GM11168 (cell line): ENCODE data around the gene MRPL28.

Experiments used
- in situ Hi-C: fragments of 300-500 bp; cut with MboI; formaldehyde crosslinking; loops from one replicate; pipeline ENCODE4 v1.12.0; 2022; ENCODE audit warnings: low sequenced_read_pairs; ENCODE audit not compliant: unreplicated experiment

The MRPL28 gene

DNA sequence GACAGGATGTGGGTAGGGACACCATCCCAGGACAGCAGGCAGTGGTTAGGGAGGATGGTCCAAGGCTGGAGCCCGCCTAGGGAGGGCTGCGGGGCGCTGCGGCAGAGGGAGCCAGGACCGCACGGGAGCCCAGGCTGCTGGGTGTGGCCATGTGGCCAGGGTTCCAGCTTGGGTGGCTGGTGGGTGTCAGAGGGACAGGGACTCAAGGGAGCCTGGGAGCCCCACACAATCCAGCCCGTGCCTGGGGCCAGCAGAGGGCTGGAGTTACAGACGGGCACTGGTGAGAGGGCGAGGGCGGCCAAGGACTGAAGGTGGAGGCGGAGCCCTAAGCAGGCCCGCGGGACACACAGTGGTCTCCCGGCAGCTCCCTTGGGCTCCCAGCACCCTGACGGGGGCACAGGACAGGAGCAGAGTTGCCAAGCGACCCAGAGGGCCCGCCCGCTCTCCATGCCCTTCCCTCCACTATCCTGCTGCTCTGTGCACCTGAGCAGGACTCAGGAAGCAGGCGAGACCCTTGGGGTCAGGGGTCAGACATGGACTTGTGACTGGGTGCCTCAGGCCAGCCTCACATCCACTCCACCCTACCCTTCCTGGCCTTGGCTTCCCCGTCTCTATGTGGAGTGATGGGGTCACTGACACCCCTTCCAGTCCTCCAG lies 7.1 kb downstream of the MRPL28 start:
- in situ Hi-C loops = loop anchor here (10.0 kb wide), 1 partner anchor 138 kb away; the partner anchor contains the start of gene LUC7L

GRCh38 chr16:362702-362999 lies 7.7 kb downstream of the MRPL28 start:
- in situ Hi-C loops = loop anchor here (10.0 kb wide), 1 partner anchor 138 kb away; the partner anchor contains the start of gene LUC7L

GRCh38 chr16:361872-362701 lies 8.3 kb downstream of the MRPL28 start:
- in situ Hi-C loops = loop anchor here (10.0 kb wide), 1 partner anchor 137 kb away; the partner anchor contains the start of gene LUC7L

- in situ Hi-C loops = loop anchor here (10.0 kb wide), 1 partner anchor 137 kb away; the partner anchor contains the start of gene LUC7L
Observed at GRCh38 chr16:361341-361871, 8.9 kb downstream of the MRPL28 start.

DNA sequence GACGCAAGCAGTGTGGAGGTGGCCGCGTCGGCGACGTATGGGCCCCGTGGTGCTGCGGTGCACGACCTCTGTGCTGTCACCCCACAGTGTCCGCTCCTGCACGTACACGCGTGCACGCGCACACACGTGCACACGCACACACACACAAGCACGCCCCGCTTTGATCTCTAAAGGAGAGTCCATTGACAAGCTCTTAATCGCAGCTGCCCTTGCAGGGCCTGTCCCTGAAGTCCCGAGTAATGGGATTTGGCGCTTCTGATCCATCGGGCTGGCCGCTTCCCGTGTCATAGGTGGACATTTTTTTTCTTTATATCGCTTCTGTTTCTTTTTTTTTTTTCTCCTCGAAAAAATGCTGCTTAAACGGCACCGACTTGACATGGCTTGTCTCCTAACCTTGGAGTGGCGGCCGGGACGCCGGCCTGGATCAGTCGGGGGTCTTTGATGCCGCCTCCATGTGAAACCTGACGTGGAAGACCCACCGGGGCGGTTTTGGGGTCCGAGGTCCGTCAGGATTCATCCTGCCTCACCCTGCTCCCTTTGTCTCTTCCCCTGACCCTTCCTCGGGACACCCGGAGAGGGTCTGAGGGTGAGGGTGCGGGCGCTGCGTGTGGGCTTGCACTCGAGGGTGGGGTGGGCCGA lies 9.5 kb downstream of the MRPL28 start:
- in situ Hi-C loops = loop anchor here (10.0 kb wide), 1 partner anchor 136 kb away; the partner anchor contains the start of gene LUC7L

DNA sequence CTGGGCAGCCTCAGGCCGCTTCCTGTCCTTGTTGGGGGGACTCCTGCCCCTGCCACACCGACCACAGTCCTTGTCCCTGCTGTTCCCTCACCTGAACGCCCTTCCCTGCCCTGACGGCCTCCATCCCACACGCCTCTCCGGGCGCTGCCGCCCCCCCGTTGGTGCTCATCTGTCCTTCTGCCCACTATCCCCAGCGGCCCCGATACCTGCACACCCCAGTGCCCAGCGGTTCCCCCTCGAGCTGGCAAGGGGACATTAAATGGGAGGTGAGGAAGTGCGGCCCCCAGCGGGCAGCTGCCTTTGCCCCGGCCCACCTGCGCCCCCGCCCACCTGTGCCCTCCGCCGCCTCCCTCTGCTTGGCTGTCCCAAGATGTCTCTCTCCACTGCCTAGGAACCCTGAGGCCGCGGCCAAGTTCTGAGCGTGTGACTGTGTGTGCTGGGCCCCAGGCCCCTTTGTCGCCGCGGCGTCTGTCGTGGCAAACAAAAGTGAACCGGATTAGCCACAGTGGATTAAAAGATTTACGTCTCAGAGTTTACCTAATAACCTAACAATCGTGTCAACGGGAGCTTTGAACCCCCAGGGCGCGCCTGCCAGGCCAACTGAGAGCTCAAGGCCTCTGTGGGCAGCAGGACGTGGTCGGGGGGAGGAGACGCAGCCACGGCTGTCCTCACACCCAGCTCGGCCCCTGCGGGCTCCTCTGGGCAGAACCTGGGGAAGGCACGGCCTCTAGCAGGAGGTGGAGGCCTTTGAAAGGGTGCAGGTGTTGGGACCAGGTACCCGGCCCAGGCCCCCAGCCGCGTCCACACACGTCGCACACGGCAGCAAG lies 10.3 kb downstream of the MRPL28 start:
- in situ Hi-C loops = loop anchor here (10.0 kb wide), 1 partner anchor 135 kb away; the partner anchor contains the start of gene LUC7L

DNA sequence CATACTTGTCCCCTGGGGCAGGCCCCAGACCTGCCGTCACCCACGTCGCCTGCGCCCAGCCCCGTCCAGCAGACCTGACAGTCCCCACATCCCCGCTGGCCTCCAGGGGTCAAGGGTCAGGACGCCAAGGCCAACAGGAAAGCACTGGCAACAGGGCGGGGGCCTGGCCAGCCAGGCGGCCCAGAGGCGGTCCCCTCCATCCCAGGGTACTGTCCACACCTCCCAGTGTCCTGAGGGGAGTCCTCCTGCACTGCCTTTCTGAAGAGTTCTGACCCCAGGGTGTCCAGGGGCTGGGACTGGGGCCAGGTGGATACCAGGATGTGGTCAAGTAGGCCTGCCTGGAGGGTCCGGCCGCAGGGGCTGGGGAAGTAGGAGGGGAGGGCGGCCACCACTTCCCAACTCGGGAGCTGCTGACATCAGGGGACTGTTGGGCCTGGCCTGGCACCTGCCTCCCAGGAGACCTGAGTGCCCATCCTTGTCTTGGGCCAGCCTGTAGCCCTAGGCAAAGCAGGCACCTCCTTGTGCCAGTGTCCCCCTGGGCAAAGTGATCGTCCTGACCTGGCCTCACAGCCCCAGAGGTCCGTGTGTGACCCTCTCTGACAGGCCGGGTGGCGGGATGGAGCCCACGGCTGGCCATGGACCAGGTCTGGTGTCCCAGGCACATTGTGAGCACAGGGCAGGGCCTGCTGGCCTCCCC lies 11.1 kb downstream of the MRPL28 start:
- in situ Hi-C loops = no loop called here

DNA sequence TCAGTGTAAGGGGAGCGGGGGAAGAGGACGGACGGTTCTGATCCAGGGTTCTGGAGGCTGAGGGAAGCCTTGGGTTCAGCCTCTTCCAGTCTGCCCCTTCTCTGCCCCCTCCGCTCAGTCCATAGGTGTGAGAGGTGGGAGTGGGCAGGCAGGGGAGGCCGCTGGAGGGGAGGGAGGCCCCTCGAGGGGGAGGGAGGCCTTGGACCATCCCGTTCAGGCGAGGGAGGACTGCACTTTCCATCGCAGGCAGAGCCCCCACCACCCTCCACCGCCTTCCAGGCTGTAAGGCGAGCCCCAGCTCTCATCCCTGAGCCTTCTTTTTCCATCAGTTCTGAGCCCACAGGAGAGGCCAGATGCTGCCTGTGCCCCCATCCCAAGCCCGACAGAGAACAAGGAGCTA lies 13.6 kb downstream of the MRPL28 start:
- in situ Hi-C loops = no loop called here

GRCh38 chr16:354971-355461 lies 15.3 kb downstream of the MRPL28 start:
- in situ Hi-C loops = no loop called here

- in situ Hi-C loops = no loop called here
Observed at GRCh38 chr16:354291-354881, 16.0 kb downstream of the MRPL28 start.

DNA sequence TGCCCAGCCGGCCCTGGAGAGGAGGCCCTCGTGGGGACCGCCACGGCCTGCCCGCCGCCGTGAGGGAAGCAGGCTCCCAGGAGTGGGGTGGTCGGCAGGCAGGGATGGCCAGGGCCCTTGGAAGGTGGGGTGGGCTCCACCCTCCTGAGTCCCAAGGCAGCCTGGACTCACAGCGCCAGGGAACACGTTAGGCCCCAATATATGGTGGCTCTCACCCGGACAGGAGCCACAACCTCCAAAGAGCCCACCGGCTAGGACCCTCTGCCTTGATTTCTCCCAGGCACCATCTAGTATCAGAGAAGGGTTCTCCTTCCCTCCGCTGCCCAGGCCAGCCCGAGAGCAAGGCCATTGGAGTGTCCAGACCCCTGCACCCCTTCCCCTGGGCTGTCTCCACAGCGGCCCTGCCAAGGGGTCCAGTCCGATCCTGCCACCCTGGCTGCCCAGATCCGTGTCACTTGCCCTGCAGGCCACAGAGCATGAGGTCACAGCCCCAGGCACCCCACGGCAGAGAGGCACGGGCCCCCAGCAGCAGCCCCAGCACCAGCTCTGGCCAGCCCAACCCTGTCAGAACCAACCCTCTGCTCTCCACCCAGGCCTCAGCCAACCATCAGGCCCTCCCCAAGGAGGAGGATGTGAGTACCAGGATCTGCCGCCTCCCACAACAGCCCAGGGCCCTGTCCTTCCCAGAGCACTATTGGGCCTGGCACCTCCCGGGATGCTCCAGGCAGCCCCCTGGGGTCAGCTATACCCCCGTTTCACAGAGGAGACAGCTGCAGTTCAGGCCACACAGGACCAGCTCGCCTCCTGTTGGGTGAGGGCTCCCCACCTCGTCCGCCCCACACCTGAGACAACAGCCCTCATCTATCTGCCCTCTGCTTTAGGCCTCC lies 16.7 kb downstream of the MRPL28 start:
- in situ Hi-C loops = no loop called here

- in situ Hi-C loops = no loop called here
Observed at GRCh38 chr16:352547-353403, 17.6 kb downstream of the MRPL28 start, which contains the start of gene AXIN1. AXIN1 (minus strand) TSS chr16:352723; CDS start chr16:347025, 5,698 bp downstream.

DNA sequence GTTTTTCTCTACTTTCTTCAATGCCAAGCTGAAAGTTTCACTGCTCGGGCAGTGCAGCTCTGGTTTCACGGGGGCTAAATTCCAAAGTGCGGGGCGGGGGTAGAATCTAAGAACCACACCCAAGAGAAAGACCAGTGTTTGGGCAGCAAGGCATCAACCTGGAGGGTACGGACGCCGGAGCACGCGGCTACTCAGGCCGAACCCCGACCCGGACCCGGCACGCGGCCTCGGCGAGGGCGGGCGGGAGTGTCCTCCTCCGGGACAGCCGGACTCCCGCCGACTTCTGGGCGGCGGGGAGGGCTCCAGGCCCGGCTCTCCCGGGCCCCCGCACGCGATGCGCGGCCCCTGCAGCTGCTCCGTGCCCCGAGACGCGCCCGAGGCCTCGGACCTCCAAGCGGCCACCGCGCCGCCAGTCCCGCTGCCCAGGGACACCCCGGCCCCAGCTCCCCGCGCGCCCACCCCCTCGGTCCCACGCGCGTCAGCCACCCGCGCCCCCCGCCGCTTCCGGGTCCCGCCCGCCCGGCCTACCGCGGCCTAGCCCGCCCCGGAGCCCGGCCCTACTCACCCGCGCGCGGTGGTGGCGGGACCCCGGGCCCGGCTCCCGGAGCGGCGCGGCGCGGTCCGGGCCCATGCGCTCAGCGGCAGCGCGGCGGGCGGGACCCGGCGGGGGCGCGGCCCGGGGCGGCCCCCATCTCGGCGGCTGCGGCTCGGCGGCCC lies 18.4 kb downstream of the MRPL28 start:
- in situ Hi-C loops = no loop called here

GRCh38 chr16:350203-350602 lies 20.1 kb downstream of the MRPL28 start:
- in situ Hi-C loops = no loop called here

- in situ Hi-C loops = loop anchor here (10.0 kb wide), 1 partner anchor 1606 kb away; the partner anchor contains the start of genes NDUFB10 and RPL3L
Observed at GRCh38 chr16:349211-349610, 21.1 kb downstream of the MRPL28 start.

GRCh38 chr16:348495-348894 lies 21.8 kb downstream of the MRPL28 start:
- in situ Hi-C loops = loop anchor here (10.0 kb wide), 1 partner anchor 1606 kb away; the partner anchor contains the start of genes NDUFB10 and RPL3L
